ENCODE data around the gene LCMT1. TPM values are rescaled to one million over a fixed set of nuclear protein-coding genes. Genes with fewer than 3 reads are reported as not detected.

The LCMT1 gene
- total and polyA plus RNA-seq, 9 of the 15 experiments (the other 6 are each of a cell fraction or from before 2014, with no cell fraction given) = 20.0 to 42.8 (median 32.3) TPM

DNA sequence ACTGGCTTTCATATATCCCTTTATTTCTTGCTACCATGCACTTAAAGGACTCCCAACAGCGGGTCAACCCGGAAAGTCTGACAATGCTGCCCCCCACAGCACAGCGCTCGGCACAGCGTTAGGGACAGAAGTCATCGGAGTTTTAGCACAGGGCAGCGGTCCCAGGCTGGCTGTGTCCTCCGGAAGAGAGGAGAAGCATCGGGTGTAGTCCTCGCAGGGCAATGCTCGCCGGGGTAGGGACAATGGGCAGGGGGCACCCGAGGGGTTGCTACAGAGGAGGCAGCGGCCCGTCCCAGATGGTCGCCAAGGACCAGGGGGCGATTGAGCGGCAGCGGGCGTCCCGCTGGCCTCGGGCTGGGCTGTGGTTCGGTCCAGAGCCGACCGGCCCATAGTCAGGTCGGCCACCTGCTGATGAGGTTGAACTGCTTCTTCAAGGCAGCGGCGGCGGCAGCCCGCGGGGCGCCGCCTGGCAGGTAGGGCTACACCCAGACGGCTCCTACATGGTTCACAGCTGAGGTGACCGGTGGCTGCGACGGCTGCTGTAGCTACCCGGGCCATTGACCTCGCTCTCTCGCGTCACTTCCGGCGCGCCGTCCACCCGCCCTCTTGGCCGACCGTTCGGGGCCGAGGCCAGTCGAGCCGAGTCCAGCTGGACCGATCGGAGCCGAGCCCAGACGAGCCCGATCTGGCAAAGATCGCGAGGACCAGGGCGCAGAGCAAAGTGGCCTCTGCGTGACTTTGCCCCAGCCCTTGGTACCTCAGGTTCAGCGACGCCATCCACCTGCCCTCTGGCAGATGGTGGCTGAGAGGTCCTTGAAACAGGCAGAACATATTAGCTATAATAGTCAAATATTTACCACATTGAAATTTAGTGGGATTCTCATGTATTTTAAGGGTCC lies 4.7 kb upstream of the LCMT1 start (continued):
- TF ChIP-seq NR1H2 (CRISPR knock-in tag; IDR thresholded peaks at IDR 0.05) (no peak), ZNF431 (CRISPR knock-in tag; IDR thresholded peaks at IDR 0.05) (no peak), ZNF143 (CRISPR knock-in tag; IDR thresholded peaks at IDR 0.05) (no peak), FOXK1 (CRISPR knock-in tag; IDR thresholded peaks at IDR 0.05; ENCODE audit: borderline replicate concordance) (no peak), KHSRP (IDR thresholded peaks at IDR 0.05) (peak; percentile 19; the same call in 1 of the 2 replicates), MIER1 (IDR thresholded peaks at IDR 0.05; ENCODE audit: low read depth) (no peak), SRF (CRISPR knock-in tag; IDR thresholded peaks at IDR 0.05) (0 out of 4 replicates have a peak, but pooled peaks of 1 of the 2 experiments have one; percentile 25), HDAC8 (tag; IDR thresholded peaks at IDR 0.05) (no peak), CBX1 (IDR thresholded peaks at IDR 0.05; ENCODE audit: low read depth) (0 out of 2 replicates have a peak, but pooled peaks have one; percentile 73), MXI1 (IDR thresholded peaks at IDR 0.05; ENCODE audit: low read depth, low read length) (no peak), BHLHE40 (IDR thresholded peaks at IDR 0.05; ENCODE audit: low read length) (peak; percentile 25; the same call in 1 of the 2 replicates), CHD2 (IDR thresholded peaks at IDR 0.05; ENCODE audit: low read depth, low read length) (peak; percentile 96), TEAD1 (CRISPR knock-in tag; IDR thresholded peaks at IDR 0.05) (no peak), EWSR1 (IDR thresholded peaks at IDR 0.05; ENCODE audit: borderline replicate concordance, low read depth, partially characterized antibody) (no peak), BCOR (IDR thresholded peaks at IDR 0.05) (peak; percentile 70), KDM5B (IDR thresholded peaks at IDR 0.05; ENCODE audit: insufficient replicate concordance, low read depth, low read length) (peak; percentile 83)
- TF ChIP-seq, protein P1, sequence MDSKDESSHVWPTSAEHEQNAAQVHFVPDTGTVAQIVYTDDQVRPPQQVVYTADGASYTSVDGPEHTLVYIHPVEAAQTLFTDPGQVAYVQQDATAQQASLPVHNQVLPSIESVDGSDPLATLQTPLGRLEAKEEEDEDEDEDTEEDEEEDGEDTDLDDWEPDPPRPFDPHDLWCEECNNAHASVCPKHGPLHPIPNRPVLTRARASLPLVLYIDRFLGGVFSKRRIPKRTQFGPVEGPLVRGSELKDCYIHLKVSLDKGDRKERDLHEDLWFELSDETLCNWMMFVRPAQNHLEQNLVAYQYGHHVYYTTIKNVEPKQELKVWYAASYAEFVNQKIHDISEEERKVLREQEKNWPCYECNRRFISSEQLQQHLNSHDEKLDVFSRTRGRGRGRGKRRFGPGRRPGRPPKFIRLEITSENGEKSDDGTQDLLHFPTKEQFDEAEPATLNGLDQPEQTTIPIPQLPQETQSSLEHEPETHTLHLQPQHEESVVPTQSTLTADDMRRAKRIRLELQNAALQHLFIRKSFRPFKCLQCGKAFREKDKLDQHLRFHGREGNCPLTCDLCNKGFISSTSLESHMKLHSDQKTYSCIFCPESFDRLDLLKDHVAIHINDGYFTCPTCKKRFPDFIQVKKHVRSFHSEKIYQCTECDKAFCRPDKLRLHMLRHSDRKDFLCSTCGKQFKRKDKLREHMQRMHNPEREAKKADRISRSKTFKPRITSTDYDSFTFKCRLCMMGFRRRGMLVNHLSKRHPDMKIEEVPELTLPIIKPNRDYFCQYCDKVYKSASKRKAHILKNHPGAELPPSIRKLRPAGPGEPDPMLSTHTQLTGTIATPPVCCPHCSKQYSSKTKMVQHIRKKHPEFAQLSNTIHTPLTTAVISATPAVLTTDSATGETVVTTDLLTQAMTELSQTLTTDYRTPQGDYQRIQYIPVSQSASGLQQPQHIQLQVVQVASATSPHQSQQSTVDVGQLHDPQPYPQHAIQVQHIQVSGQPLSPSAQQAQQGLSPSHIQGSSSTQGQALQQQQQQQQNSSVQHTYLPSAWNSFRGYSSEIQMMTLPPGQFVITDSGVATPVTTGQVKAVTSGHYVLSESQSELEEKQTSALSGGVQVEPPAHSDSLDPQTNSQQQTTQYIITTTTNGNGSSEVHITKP (IDR thresholded peaks at IDR 0.05; ENCODE audit: partially characterized antibody) = peak; percentile 29
- TF ChIP-seq, protein P2, sequence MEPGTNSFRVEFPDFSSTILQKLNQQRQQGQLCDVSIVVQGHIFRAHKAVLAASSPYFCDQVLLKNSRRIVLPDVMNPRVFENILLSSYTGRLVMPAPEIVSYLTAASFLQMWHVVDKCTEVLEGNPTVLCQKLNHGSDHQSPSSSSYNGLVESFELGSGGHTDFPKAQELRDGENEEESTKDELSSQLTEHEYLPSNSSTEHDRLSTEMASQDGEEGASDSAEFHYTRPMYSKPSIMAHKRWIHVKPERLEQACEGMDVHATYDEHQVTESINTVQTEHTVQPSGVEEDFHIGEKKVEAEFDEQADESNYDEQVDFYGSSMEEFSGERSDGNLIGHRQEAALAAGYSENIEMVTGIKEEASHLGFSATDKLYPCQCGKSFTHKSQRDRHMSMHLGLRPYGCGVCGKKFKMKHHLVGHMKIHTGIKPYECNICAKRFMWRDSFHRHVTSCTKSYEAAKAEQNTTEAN (CRISPR knock-in tag; IDR thresholded peaks at IDR 0.05) = no peak
- TF ChIP-seq, protein P3, sequence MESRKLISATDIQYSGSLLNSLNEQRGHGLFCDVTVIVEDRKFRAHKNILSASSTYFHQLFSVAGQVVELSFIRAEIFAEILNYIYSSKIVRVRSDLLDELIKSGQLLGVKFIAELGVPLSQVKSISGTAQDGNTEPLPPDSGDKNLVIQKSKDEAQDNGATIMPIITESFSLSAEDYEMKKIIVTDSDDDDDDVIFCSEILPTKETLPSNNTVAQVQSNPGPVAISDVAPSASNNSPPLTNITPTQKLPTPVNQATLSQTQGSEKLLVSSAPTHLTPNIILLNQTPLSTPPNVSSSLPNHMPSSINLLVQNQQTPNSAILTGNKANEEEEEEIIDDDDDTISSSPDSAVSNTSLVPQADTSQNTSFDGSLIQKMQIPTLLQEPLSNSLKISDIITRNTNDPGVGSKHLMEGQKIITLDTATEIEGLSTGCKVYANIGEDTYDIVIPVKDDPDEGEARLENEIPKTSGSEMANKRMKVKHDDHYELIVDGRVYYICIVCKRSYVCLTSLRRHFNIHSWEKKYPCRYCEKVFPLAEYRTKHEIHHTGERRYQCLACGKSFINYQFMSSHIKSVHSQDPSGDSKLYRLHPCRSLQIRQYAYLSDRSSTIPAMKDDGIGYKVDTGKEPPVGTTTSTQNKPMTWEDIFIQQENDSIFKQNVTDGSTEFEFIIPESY (CRISPR knock-in tag; IDR thresholded peaks at IDR 0.05) = no peak
- TF ChIP-seq, protein P4, sequence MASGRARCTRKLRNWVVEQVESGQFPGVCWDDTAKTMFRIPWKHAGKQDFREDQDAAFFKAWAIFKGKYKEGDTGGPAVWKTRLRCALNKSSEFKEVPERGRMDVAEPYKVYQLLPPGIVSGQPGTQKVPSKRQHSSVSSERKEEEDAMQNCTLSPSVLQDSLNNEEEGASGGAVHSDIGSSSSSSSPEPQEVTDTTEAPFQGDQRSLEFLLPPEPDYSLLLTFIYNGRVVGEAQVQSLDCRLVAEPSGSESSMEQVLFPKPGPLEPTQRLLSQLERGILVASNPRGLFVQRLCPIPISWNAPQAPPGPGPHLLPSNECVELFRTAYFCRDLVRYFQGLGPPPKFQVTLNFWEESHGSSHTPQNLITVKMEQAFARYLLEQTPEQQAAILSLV (tag; IDR thresholded peaks at IDR 0.05) = no peak

All from K562 (cell line).